Endothelial cell of umbilical vein (primary cell): ENCODE results near the gene NUMBL. TPM values are rescaled to one million over a fixed set of nuclear protein-coding genes. Genes with fewer than 3 reads are reported as not detected.

ENCODE experiments used
- BruUV-seq: library from RNA; stranded (reverse); fragments of 400-500 nt; replicated peaks from 2 replicates; lab custom pipeline; 2021; lab: Mats Ljungman, UMichigan
- CTCF ChIA-PET: fragments of 300-600, 350-600 bp; sonication (Branson Sonifier 250); formaldehyde crosslinking; loops from one replicate; lab custom pipeline; 2021; ENCODE audit warnings: antibody characterized with exemption, inconsistent platforms; lab: Charles Lee
- POLR2A ChIA-PET: fragments of 300-600, 350-600 bp; sonication (Branson Sonifier 250); formaldehyde crosslinking; loops from one replicate; lab custom pipeline; 2021; ENCODE audit warnings: antibody characterized with exemption, inconsistent platforms; lab: Charles Lee
- DNase-seq: peaks from one replicate; pipeline ENCODE4 v3.0.0-alpha.2; 2011; ENCODE audit warnings: low read depth, low spot score
- FAIRE-seq: peaks from 2 replicates; lab custom pipeline; 2011; peaks lifted over from hg19 to GRCh38; lab: Jason Lieb, UNC
- H2AFZ ChIP-seq: 2 replicates; pipeline ENCODE4 v1.6.0; 2012; ENCODE audit warnings: low read depth, low read length, control low read depth, inconsistent platforms
- H3K27ac ChIP-seq: 2 replicates; pipeline ENCODE4 v1.5.1; 2011; ENCODE audit warnings: low read depth, mild to moderate bottlenecking, control low read depth, low read length, moderate library complexity; ENCODE audit not compliant: insufficient read depth
- H3K27me3 ChIP-seq, 2 experiments: 2 replicates each; pipeline versions ENCODE4 v1.6.0 to v1.6.1; 2011; ENCODE audit warnings: low read length in 2 of 2, mixed read lengths in 1 of 2; ENCODE audit not compliant: control insufficient read depth in 2 of 2, insufficient read depth in 2 of 2
- H3K36me3 ChIP-seq, 2 experiments: 2 replicates in 1 of 2; 3 replicates in 1 of 2; pipeline ENCODE4 v1.5.1; 2011; ENCODE audit warnings: low read length in 2 of 2, mild to moderate bottlenecking in 1 of 2, moderate library complexity in 1 of 2; ENCODE audit not compliant: control insufficient read depth in 2 of 2, insufficient read depth in 2 of 2; ENCODE audit errors: extremely low read depth in 1 of 2
- H3K4me1 ChIP-seq: 3 replicates; pipeline ENCODE4 v1.5.1; 2011; ENCODE audit warnings: mild to moderate bottlenecking, low read length; ENCODE audit not compliant: control insufficient read depth, insufficient read depth; ENCODE audit errors: extremely low read depth
- H3K4me2 ChIP-seq: 2 replicates; pipeline ENCODE4 v1.6.1; 2011; ENCODE audit warnings: low read length, control low read depth, mixed read lengths; ENCODE audit not compliant: insufficient read depth
- H3K4me3 ChIP-seq, 3 experiments: fragments of 200-600 bp in 1 of 3; sonication (generic), shearing (Covaris generic) in 1 of 3; replicated peaks in 1 of 3; 2 replicates each; pipeline ENCODE4 v1.5.1; 2011 to 2016; ENCODE audit warnings: control low read depth in 3 of 3, low read length in 3 of 3, mild to moderate bottlenecking in 2 of 3, inconsistent platforms in 1 of 3, low read depth in 1 of 3, moderate library complexity in 1 of 3; ENCODE audit not compliant: insufficient read depth in 1 of 3
- H3K79me2 ChIP-seq: 2 replicates; pipeline ENCODE4 v1.6.0; 2012; ENCODE audit warnings: low read length, inconsistent platforms; ENCODE audit not compliant: control insufficient read depth, insufficient read depth
- H3K9ac ChIP-seq: replicated peaks from 2 replicates; pipeline ENCODE3; 2011; ENCODE audit warnings: low read length, control low read depth; ENCODE audit not compliant: insufficient read depth; ENCODE audit errors: extremely low read depth
- H3K9me1 ChIP-seq: replicated peaks from 3 replicates; pipeline ENCODE4 v1.6.0; 2011; ENCODE audit warnings: mild to moderate bottlenecking, low read length; ENCODE audit not compliant: control insufficient read depth, insufficient read depth; ENCODE audit errors: extremely low read depth
- H3K9me3 ChIP-seq: replicated peaks from 2 replicates; pipeline ENCODE4 v1.5.1; 2012; ENCODE audit warnings: low read length, inconsistent platforms; ENCODE audit not compliant: control insufficient read depth, insufficient read depth
- H4K20me1 ChIP-seq: replicated peaks from 2 replicates; pipeline ENCODE3; 2011; ENCODE audit warnings: mild to moderate bottlenecking, low read length; ENCODE audit not compliant: control insufficient read depth, insufficient read depth; ENCODE audit errors: extremely low read depth
- CTCF ChIP-seq, 2 donors: IDR thresholded peaks; 1 replicate in 1 of 2; 2 replicates in 1 of 2; pipeline ENCODE4 v1.5.1; 2011; ENCODE audit warnings: low read length in 2 of 2, mild to moderate bottlenecking in 2 of 2, moderate library complexity in 2 of 2, control low read depth in 1 of 2, inconsistent platforms in 1 of 2, low read depth in 1 of 2; ENCODE audit not compliant: insufficient read depth in 1 of 2; ENCODE audit errors: extremely low read depth in 1 of 2
- EZH2 ChIP-seq: IDR thresholded peaks from 2 replicates; pipeline ENCODE4 v1.6.1; 2012; ENCODE audit warnings: borderline replicate concordance, low read depth, mild to moderate bottlenecking, moderate library complexity, low read length, inconsistent platforms; ENCODE audit not compliant: severe bottlenecking
- FOS ChIP-seq: IDR thresholded peaks from 2 replicates; pipeline ENCODE4 v1.6.1; 2011; ENCODE audit warnings: mild to moderate bottlenecking, low read length, moderate library complexity, borderline replicate concordance; ENCODE audit not compliant: insufficient read depth
- GATA2 ChIP-seq: IDR thresholded peaks from 2 replicates; pipeline ENCODE4 v1.7.0; 2011; ENCODE audit warnings: low read depth, mild to moderate bottlenecking, moderate library complexity, mixed read lengths, low read length; ENCODE audit not compliant: insufficient read length, insufficient read depth
- JUN ChIP-seq: IDR thresholded peaks from 2 replicates; pipeline ENCODE4 v1.6.1; 2011; ENCODE audit warnings: borderline replicate concordance, low read depth; ENCODE audit not compliant: insufficient read length, insufficient read depth
- MAX ChIP-seq: IDR thresholded peaks from 2 replicates; pipeline ENCODE4 v1.6.1; 2011; ENCODE audit not compliant: insufficient read depth, insufficient read length
- MYC ChIP-seq: IDR thresholded peaks from one replicate; pipeline ENCODE4 v1.6.1; 2011; ENCODE audit warnings: mild to moderate bottlenecking, low read depth, low read length
- POLR2A ChIP-seq: IDR thresholded peaks from 2 replicates; pipeline ENCODE4 v1.6.1; 2012; ENCODE audit warnings: low read depth, mild to moderate bottlenecking, control low read depth, low read length
- POLR2AphosphoS5 ChIP-seq: IDR thresholded peaks from 2 replicates; pipeline ENCODE4 v1.6.1; 2012; ENCODE audit warnings: low read depth, mild to moderate bottlenecking, control low read depth, low read length, moderate library complexity; ENCODE audit not compliant: insufficient read depth
- dilution Hi-C: fragments of 300-500 bp; cut with MboI; formaldehyde crosslinking; loops from one replicate; pipeline ENCODE4 v1.15.0; 2019; ENCODE audit warnings: low sequenced_read_pairs; ENCODE audit not compliant: extremely low pct_ligation_motif_present
- intact Hi-C: fragments of 100-400 bp; cut with micrococcal nuclease; formaldehyde crosslinking; loops from one replicate; pipeline ENCODE4 v1.10.0; 2022
- polyA plus RNA-seq, 4 experiments: library from polyadenylated mRNA; depleted of rRNA in 3 of 4; stranded (reverse) in 3 of 4; unstranded in 1 of 4; fragments of >200 nt; gene quantifications; 2 replicates each; pipeline versions ENCODE4 v1.2.1 to v1.2.3, GENCODE V29; 2011 to 2012; ENCODE audit warnings: missing spikeins in 1 of 4
- total RNA-seq: library from RNA; stranded (reverse); gene quantifications from 2 replicates; pipeline ENCODE4 v1.2.3, GENCODE V29; 2021

Gene NUMBL
- total and polyA plus RNA-seq, 2 donors (not counting 3 experiments of a cell fraction or from before 2014, with no cell fraction given): 21.5 to 46.7 TPM

- no peak overlapping the region for H2AFZ ChIP-seq
- BruUV-seq: no TSS peak
- H3K79me2 ChIP-seq: no peaks in the 10 kb centered on the region
- H3K9ac ChIP-seq: no peak overlapping the region
- DNase-seq (no peak), FAIRE-seq (no peak)
- H3K4me2 ChIP-seq: no peak overlapping the region
- ChIA-PET CTCF (no interaction called here), POLR2A (no interaction called here)
- H3K27ac ChIP-seq: no peak overlapping the region
- H3K27me3 ChIP-seq: no peaks in the 10 kb centered on the region
- H3K9me1 ChIP-seq: no peaks in the 10 kb centered on the region
- TF ChIP-seq EZH2 (no peak), FOS (no peak), POLR2A (no peak), JUN (no peak), MAX (no peak), CTCF (IDR thresholded peaks at IDR 0.05; ENCODE audit: extremely low read depth in 1 of 2, insufficient read depth in 1 of 2, low read depth in 1 of 2, low read length in 2 of 2) (no peak), POLR2AphosphoS5 (no peak), GATA2 (no peak), MYC (no peak)
- H4K20me1 ChIP-seq: no peaks in the 10 kb centered on the region
- no peaks in the 10 kb centered on the region for H3K9me3 ChIP-seq
- no peaks in the 10 kb centered on the region for H3K4me1 ChIP-seq
- H3K4me3 ChIP-seq: no peak overlapping the region
- intact Hi-C loops (no loop called here), dilution Hi-C loops (no loop called here)
- H3K36me3 ChIP-seq: peaks cover 0 to 10% of the 10 kb centered on the region in 2 experiments
Observed at GRCh38 chr19:40707615-40708014, 17.2 kb upstream of the NUMBL start.
